CD14-positive monocyte (primary cell): ENCODE data around the gene BICD1. TPM values are rescaled to one million over a fixed set of nuclear protein-coding genes. Genes with fewer than 3 reads are reported as not detected.

ENCODE experiments used
- DNase-seq, 3 donors: peaks; one replicate each; pipeline ENCODE4 v3.0.0-alpha.2; 2011 to 2022
- H2AFZ ChIP-seq: 2 replicates; pipeline ENCODE4 v1.6.0; 2012; ENCODE audit warnings: mild to moderate bottlenecking, low read depth, low read length, inconsistent platforms; ENCODE audit not compliant: insufficient read depth, poor library complexity, severe bottlenecking
- H3K27ac ChIP-seq, 2 donors: 1 replicate in 1 of 2; 2 replicates in 1 of 2; pipeline ENCODE4 v1.5.1; 2012 to 2013; ENCODE audit warnings: low read length in 2 of 2, control low read depth in 1 of 2, inconsistent platforms in 1 of 2, low read depth in 1 of 2, mild to moderate bottlenecking in 1 of 2
- H3K27me3 ChIP-seq, 2 donors: one replicate each; pipeline versions ENCODE4 v1.6.0 to v1.6.1; 2011 to 2013; ENCODE audit warnings: low read length in 2 of 2; ENCODE audit not compliant: control insufficient read depth in 2 of 2, insufficient read depth in 2 of 2
- H3K36me3 ChIP-seq, 2 donors: replicated peaks in 1 of 2; 1 replicate in 1 of 2; 2 replicates in 1 of 2; pipeline versions ENCODE4 v1.5.1 to v1.6.1; 2012 to 2013; ENCODE audit warnings: low read length in 2 of 2, control low read depth in 1 of 2, inconsistent platforms in 1 of 2, mild to moderate bottlenecking in 1 of 2; ENCODE audit not compliant: insufficient read depth in 2 of 2, control insufficient read depth in 1 of 2
- H3K4me1 ChIP-seq, 2 donors: 1 replicate in 1 of 2; 2 replicates in 1 of 2; pipeline versions ENCODE4 v1.5.1 to v1.6.1; 2012 to 2013; ENCODE audit warnings: low read length in 2 of 2, control low read depth in 1 of 2, inconsistent platforms in 1 of 2, mild to moderate bottlenecking in 1 of 2, moderate library complexity in 1 of 2; ENCODE audit not compliant: insufficient read depth in 2 of 2, control insufficient read depth in 1 of 2
- H3K4me2 ChIP-seq: replicated peaks from 2 replicates; pipeline ENCODE3; 2012; ENCODE audit warnings: low read length, moderate library complexity, mild to moderate bottlenecking; ENCODE audit not compliant: poor library complexity, severe bottlenecking; ENCODE audit errors: extremely low read depth
- H3K4me3 ChIP-seq, 3 experiments: fragments of 200-600 bp in 1 of 3; sonication (generic) in 1 of 3; replicated peaks in 1 of 3; 1 replicate in 2 of 3; 2 replicates in 1 of 3; pipeline ENCODE4 v1.5.1; 2011 to 2013; ENCODE audit warnings: low read length in 3 of 3, mild to moderate bottlenecking in 3 of 3, control low read depth in 2 of 3, low read depth in 2 of 3, inconsistent platforms in 1 of 3, moderate library complexity in 1 of 3
- H3K79me2 ChIP-seq: 2 replicates; pipeline ENCODE4 v1.6.0; 2012; ENCODE audit warnings: mild to moderate bottlenecking, control low read depth, inconsistent platforms, low read length, moderate library complexity; ENCODE audit not compliant: insufficient read depth
- H3K9ac ChIP-seq: 2 replicates; pipeline ENCODE4 v1.6.0; 2017; ENCODE audit warnings: low read length, mild to moderate bottlenecking; ENCODE audit not compliant: insufficient read depth, poor library complexity, severe bottlenecking
- H3K9me3 ChIP-seq, 2 donors: replicated peaks in 1 of 2; 1 replicate in 1 of 2; 2 replicates in 1 of 2; pipeline versions ENCODE4 v1.5.1 to v1.6.1; 2012 to 2013; ENCODE audit warnings: low read length in 2 of 2, control low read depth in 1 of 2; ENCODE audit not compliant: control insufficient read depth in 1 of 2, insufficient read depth in 1 of 2
- H4K20me1 ChIP-seq: 2 replicates; pipeline ENCODE4 v1.6.0; 2012; ENCODE audit warnings: mild to moderate bottlenecking, low read length, control low read depth, moderate library complexity; ENCODE audit not compliant: insufficient read depth
- H3K27ac Mint-ChIP-seq, 7 donors: one replicate each; pipeline ENCODE4 v1.8.0; 2020; ENCODE audit warnings: mild to moderate bottlenecking in 7 of 7, mixed read lengths in 7 of 7, moderate library complexity in 6 of 7, inconsistent platforms in 2 of 7
- H3K27me3 Mint-ChIP-seq, 3 donors: one replicate each; pipeline ENCODE4 v1.8.0; 2021 to 2022; ENCODE audit warnings: low read depth in 3 of 3, mild to moderate bottlenecking in 3 of 3, mixed read lengths in 3 of 3, moderate library complexity in 3 of 3, inconsistent platforms in 1 of 3
- H3K36me3 Mint-ChIP-seq, 2 donors: one replicate each; pipeline ENCODE4 v1.8.0; 2020; ENCODE audit warnings: mixed read lengths in 2 of 2, inconsistent platforms in 1 of 2, mild to moderate bottlenecking in 1 of 2
- H3K4me1 Mint-ChIP-seq: one replicate; pipeline ENCODE4 v1.8.0; 2020; ENCODE audit warnings: mild to moderate bottlenecking, mixed read lengths
- H3K4me3 Mint-ChIP-seq, 2 donors: one replicate each; pipeline ENCODE4 v1.8.0; 2020; ENCODE audit warnings: mild to moderate bottlenecking in 2 of 2, mixed read lengths in 2 of 2, moderate library complexity in 1 of 2
- H3K9me3 Mint-ChIP-seq, 7 donors: one replicate each; pipeline ENCODE4 v1.8.0; 2020 to 2022; ENCODE audit warnings: mixed read lengths in 7 of 7, mild to moderate bottlenecking in 6 of 7, moderate library complexity in 6 of 7, inconsistent platforms in 2 of 7
- WGBS: methylation state at CpG from one replicate; pipeline ENCODE4 v1.1.5; 2013; ENCODE audit warnings: missing lambda C conversion rate; ENCODE audit not compliant: insufficient coverage; 5-methylcytosine and 5-hydroxymethylcytosine counted together
- intact Hi-C, 2 donors: fragments of 100-400 bp; cut with micrococcal nuclease; formaldehyde crosslinking; loops; one replicate each; pipeline versions ENCODE4 v1.15.0 to v1.15.1; 2023
- polyA plus RNA-seq, 3 donors: library from polyadenylated mRNA; depleted of rRNA in 1 of 3; unstranded in 2 of 3; stranded (reverse) in 1 of 3; fragments of 300-500 nt in 2 of 3; fragments of >200 nt in 1 of 3; fragmentation: Illumina TruSeq in 2 of 3; gene quantifications; 1 replicate in 2 of 3; 2 replicates in 1 of 3; pipeline ENCODE4 v1.2.3, GENCODE V29; 2012 to 2021
- TF ChIP-seq, protein P1 (sequence below): fragments of 200-600 bp; IDR thresholded peaks from one replicate; pipeline ENCODE4 v1.8.0; 2022; ENCODE audit warnings: antibody characterized with exemption, mild to moderate bottlenecking

The BICD1 gene
- polyA plus RNA-seq, 3 donors = 0.55 to 2.1 (median 1.6) TPM

DNA sequence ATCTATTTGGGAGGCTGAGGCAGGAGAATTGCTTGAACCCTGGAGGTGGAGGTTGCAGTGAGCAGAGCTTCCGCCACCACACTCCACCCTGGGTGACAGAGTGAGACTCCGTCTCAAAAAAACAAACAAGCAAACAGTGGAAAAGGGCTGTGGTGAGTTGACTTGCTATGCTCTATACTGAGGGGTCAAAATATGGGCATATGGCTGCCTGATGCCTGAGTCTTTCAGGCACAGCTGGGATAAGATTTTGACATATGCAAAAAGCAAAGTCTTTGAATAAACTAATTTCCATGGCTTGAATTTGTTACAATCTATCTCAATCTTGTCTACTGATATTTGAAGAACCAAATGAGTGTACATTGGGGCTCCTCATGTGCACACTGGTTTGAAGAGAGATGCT, 40.4 kb upstream of the BICD1 start:
- intact Hi-C loops = loop anchor here in 1 of 2 donors (10.0 kb wide), 2 partner anchors 239 to 391 kb away; no protein-coding TSS in a partner anchor
- DNase-seq = no peak
- no peak overlapping the region for H3K27ac Mint-ChIP-seq
- no peaks in the 10 kb centered on the region for H3K36me3 Mint-ChIP-seq
- H3K4me1 Mint-ChIP-seq = peaks cover 8% of the 10 kb centered on the region
- no peak overlapping the region for H3K27ac ChIP-seq
- no peaks in the 10 kb centered on the region for H4K20me1 ChIP-seq
- no CpG with 5 or more reads among the region's 2 CpGs for WGBS
- H3K9me3 ChIP-seq = no peaks in the 10 kb centered on the region
- no peak overlapping the region for H2AFZ ChIP-seq
- TF ChIP-seq, protein P1, sequence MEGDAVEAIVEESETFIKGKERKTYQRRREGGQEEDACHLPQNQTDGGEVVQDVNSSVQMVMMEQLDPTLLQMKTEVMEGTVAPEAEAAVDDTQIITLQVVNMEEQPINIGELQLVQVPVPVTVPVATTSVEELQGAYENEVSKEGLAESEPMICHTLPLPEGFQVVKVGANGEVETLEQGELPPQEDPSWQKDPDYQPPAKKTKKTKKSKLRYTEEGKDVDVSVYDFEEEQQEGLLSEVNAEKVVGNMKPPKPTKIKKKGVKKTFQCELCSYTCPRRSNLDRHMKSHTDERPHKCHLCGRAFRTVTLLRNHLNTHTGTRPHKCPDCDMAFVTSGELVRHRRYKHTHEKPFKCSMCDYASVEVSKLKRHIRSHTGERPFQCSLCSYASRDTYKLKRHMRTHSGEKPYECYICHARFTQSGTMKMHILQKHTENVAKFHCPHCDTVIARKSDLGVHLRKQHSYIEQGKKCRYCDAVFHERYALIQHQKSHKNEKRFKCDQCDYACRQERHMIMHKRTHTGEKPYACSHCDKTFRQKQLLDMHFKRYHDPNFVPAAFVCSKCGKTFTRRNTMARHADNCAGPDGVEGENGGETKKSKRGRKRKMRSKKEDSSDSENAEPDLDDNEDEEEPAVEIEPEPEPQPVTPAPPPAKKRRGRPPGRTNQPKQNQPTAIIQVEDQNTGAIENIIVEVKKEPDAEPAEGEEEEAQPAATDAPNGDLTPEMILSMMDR = no peak
- peaks cover 0 to 5% (median 2%) of the 10 kb centered on the region in 3 donors for H3K27me3 Mint-ChIP-seq
- H3K9ac ChIP-seq = no peak overlapping the region
- H3K4me1 ChIP-seq = no peaks in the 10 kb centered on the region
- no peaks in the 10 kb centered on the region for H3K36me3 ChIP-seq
- no peak overlapping the region for H3K4me3 Mint-ChIP-seq
- no peak overlapping the region for H3K4me2 ChIP-seq
- H3K9me3 Mint-ChIP-seq = peaks cover 0 to 3% (median 0%) of the 10 kb centered on the region in 7 donors
- H3K27me3 ChIP-seq = no peaks in the 10 kb centered on the region
- no peaks in the 10 kb centered on the region for H3K79me2 ChIP-seq
- no peak overlapping the region for H3K4me3 ChIP-seq

DNA sequence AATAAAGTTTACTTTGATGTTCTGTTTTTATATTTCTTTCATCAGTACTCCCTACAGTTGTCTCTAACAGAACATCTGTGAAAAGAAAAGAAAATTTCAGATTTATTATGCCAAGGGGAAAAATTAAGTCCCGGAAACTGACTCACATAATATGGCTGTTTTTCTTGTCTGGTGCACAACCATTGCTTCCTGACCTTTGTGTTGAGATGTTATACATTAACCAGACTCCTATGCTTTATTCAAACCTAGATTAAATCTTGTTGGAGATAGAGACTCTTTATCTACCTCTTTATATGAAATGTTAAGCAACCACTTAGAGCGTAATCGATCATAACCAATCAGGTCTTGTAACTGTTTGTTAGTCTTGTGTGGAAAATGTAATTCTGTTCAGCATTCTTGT, 37.6 kb upstream of the BICD1 start:
- Histone ChIP-seq H2AFZ (no peak overlapping the region), H3K4me2 (no peak overlapping the region), H3K36me3 (no peaks in the 10 kb centered on the region), H3K4me1 (no peaks in the 10 kb centered on the region), H3K9me3 (no peaks in the 10 kb centered on the region), H3K27me3 (no peaks in the 10 kb centered on the region), H3K9ac (no peak overlapping the region), H3K27ac (no peak overlapping the region), H3K4me3 (no peak overlapping the region), H3K79me2 (no peaks in the 10 kb centered on the region), H4K20me1 (no peaks in the 10 kb centered on the region)
- DNase-seq = no peak
- peaks cover 0 to 6% (median 3%) of the 10 kb centered on the region in 7 donors for H3K9me3 Mint-ChIP-seq
- intact Hi-C loops = loop anchor here in 1 of 2 donors (10.0 kb wide), 2 partner anchors 236 to 394 kb away; no protein-coding TSS in a partner anchor
- WGBS = no CpG with 5 or more reads among the region's 3 CpGs
- no peak overlapping the region for H3K27ac Mint-ChIP-seq
- TF ChIP-seq, protein P1 = no peak
- no peak overlapping the region for H3K4me3 Mint-ChIP-seq
- peaks cover 0 to 6% (median 4%) of the 10 kb centered on the region in 3 donors for H3K27me3 Mint-ChIP-seq
- no peaks in the 10 kb centered on the region for H3K36me3 Mint-ChIP-seq
- H3K4me1 Mint-ChIP-seq = peaks cover 3% of the 10 kb centered on the region
